ENCODE data around the gene TMEM163.

DNA sequence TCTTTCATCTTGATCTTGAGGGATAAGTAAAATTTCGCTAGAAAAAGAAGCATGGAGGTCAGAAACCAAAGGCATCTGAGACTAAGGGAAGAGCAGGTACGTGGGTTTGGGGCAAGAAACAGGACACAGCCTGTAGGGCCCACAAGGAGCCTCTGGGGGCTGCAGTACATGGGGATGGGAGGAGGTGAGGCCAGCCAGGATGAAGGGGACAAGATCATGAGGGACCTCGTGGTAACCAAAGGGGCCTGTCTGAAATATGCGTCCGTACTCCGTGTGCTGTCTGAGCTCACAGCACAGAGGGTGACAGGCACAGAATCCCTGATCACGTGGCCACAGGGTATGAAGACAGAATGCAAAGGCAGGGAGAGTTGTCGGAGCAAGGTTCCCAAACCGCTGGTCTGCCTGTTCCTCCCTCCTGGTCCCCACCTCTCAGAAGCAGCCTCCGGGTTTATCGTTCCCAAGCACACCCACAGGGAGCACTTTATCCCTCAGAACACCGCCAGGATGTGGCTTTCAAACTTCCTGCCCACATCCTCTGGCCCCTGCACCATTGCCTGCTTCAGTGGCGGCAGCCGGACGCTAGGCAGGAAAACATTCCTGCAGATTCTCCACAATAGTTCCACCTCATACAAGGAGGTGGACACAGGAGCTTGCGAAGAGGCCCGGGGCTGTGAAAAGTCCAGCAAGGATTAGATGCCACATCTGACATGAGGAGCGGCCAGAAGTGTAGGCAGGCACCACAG is 12.0 kb downstream of the TMEM163 start:
- TF ChIP-seq, protein P1, sequence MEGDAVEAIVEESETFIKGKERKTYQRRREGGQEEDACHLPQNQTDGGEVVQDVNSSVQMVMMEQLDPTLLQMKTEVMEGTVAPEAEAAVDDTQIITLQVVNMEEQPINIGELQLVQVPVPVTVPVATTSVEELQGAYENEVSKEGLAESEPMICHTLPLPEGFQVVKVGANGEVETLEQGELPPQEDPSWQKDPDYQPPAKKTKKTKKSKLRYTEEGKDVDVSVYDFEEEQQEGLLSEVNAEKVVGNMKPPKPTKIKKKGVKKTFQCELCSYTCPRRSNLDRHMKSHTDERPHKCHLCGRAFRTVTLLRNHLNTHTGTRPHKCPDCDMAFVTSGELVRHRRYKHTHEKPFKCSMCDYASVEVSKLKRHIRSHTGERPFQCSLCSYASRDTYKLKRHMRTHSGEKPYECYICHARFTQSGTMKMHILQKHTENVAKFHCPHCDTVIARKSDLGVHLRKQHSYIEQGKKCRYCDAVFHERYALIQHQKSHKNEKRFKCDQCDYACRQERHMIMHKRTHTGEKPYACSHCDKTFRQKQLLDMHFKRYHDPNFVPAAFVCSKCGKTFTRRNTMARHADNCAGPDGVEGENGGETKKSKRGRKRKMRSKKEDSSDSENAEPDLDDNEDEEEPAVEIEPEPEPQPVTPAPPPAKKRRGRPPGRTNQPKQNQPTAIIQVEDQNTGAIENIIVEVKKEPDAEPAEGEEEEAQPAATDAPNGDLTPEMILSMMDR (IDR thresholded peaks at IDR 0.05) = no peak
- no peak for TF ChIP-seq PRRX2 (CRISPR knock-in tag; IDR thresholded peaks at IDR 0.05)
- TF ChIP-seq NFYB (CRISPR knock-in tag; conservative IDR thresholded peaks at IDR 0.05; ENCODE audit: low read depth) = no peak
- TF ChIP-seq MAX (CRISPR knock-in tag; IDR thresholded peaks at IDR 0.05) = no peak
- TF ChIP-seq TCF7 (CRISPR knock-in tag; IDR thresholded peaks at IDR 0.05; ENCODE audit: low read depth) = no peak
- TF ChIP-seq, protein P2, sequence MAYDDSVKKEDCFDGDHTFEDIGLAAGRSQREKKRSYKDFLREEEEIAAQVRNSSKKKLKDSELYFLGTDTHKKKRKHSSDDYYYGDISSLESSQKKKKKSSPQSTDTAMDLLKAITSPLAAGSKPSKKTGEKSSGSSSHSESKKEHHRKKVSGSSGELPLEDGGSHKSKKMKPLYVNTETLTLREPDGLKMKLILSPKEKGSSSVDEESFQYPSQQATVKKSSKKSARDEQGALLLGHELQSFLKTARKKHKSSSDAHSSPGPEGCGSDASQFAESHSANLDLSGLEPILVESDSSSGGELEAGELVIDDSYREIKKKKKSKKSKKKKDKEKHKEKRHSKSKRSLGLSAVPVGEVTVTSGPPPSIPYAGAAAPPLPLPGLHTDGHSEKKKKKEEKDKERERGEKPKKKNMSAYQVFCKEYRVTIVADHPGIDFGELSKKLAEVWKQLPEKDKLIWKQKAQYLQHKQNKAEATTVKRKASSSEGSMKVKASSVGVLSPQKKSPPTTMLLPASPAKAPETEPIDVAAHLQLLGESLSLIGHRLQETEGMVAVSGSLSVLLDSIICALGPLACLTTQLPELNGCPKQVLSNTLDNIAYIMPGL (CRISPR knock-in tag; IDR thresholded peaks at IDR 0.05) = no peak
- TF ChIP-seq NR1H2 (CRISPR knock-in tag; IDR thresholded peaks at IDR 0.05) = no peak
- no peak for TF ChIP-seq NFATC4 (CRISPR knock-in tag; IDR thresholded peaks at IDR 0.05)
- no peak for TF ChIP-seq ATF2 (CRISPR knock-in tag; IDR thresholded peaks at IDR 0.05; ENCODE audit: borderline replicate concordance, low read depth)
- TF ChIP-seq MXD4 (CRISPR knock-in tag; IDR thresholded peaks at IDR 0.05; ENCODE audit: borderline replicate concordance) = no peak
- no peak for TF ChIP-seq ZNF263 (CRISPR knock-in tag; IDR thresholded peaks at IDR 0.05; ENCODE audit: low read depth)
- no peak for TF ChIP-seq GTF2I (CRISPR knock-in tag; conservative IDR thresholded peaks at IDR 0.05)
- TF ChIP-seq ELF4 (CRISPR knock-in tag; IDR thresholded peaks at IDR 0.05; ENCODE audit: low read depth) = no peak
- TF ChIP-seq KAT7 (CRISPR knock-in tag; IDR thresholded peaks at IDR 0.05; ENCODE audit: borderline replicate concordance) = no peak

Measured in WTC11 (cell line).